ENCODE measurements around the gene PTPRM. TPM values are rescaled to one million over a fixed set of nuclear protein-coding genes. Genes with fewer than 3 reads are reported as not detected.

PTPRM gene
- total and polyA plus RNA-seq, 2 of the 8 experiments (the other 6 are each of a cell fraction or from before 2014, with no cell fraction given), result 4.1 to 7.0 TPM

DNA sequence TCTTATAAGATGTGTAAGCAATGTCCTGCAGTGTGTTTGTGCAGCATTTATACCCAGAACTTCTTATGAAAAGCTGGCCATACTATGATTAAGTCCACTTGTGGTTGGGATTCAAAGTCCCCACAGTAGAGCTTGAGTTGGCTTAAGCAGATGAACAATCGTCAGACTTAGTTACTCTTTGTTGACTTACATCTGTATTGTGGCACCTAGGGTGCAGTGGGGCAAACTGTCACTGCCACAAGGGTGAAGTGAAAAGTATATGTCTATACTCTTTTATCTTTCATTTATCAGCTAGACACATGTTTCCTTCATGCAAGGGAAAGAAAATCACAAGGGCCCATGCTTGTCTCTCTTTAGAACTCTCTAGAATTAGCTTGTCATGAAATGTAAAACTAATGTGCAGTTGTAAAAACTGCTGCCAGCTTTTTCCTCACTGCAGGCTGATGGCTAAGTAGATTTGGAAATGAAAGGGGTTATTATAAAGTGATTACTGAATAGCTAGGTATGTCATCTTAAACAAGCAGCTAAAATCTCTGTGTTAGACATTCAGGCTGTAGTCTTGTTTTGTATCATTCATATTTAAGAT, 474.5 kb downstream of the PTPRM start:
- POLR2A ChIA-PET (ENCODE audit: partially characterized antibody), result no interaction called here
- TF ChIP-seq RNF2 (IDR thresholded peaks at IDR 0.05; ENCODE audit: borderline replicate concordance, low read depth, low read length, missing control alignments, poor library complexity, severe bottlenecking), result no peak
- no peak for TF ChIP-seq EP300 (IDR thresholded peaks at IDR 0.05; ENCODE audit: borderline replicate concordance in 1 of 2, low read depth in 2 of 2, low read length in 2 of 2)
- no peak for TF ChIP-seq NANOG (IDR thresholded peaks at IDR 0.05; ENCODE audit: insufficient read depth, low read depth, low read length, poor library complexity, severe bottlenecking)
- no peak for TF ChIP-seq GTF2F1 (IDR thresholded peaks at IDR 0.05; ENCODE audit: borderline replicate concordance, low read depth, low read length)
- no peak for TF ChIP-seq SIN3A (conservative IDR thresholded peaks at IDR 0.05 in 1 of 2, IDR thresholded peaks at IDR 0.05 in 1 of 2; ENCODE audit: low read depth in 1 of 2, low read length in 2 of 2)
- no peak for TF ChIP-seq HDAC6 (IDR thresholded peaks at IDR 0.05; ENCODE audit: low read depth, low read length)
- TF ChIP-seq, protein P1, sequence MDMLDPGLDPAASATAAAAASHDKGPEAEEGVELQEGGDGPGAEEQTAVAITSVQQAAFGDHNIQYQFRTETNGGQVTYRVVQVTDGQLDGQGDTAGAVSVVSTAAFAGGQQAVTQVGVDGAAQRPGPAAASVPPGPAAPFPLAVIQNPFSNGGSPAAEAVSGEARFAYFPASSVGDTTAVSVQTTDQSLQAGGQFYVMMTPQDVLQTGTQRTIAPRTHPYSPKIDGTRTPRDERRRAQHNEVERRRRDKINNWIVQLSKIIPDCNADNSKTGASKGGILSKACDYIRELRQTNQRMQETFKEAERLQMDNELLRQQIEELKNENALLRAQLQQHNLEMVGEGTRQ (IDR thresholded peaks at IDR 0.05; ENCODE audit: low read length), result no peak
- no peak for TF ChIP-seq POU5F1 (IDR thresholded peaks at IDR 0.05; ENCODE audit: low read depth, low read length)
- TF ChIP-seq RFX5 (IDR thresholded peaks at IDR 0.05; ENCODE audit: borderline replicate concordance, low read depth, low read length), result no peak
- TF ChIP-seq FOSL1 (IDR thresholded peaks at IDR 0.05; ENCODE audit: insufficient read depth, low read depth, low read length), result no peak

More for the DNA sequence above, 474.5 kb downstream of the PTPRM start:
- Histone ChIP-seq H2BK120ac (replicated peaks; ENCODE audit: low read depth, low read length) (no peak overlapping the region), H2AFZ (ENCODE audit: low read length) (no peak overlapping the region), H3K4me1 (replicated peaks in 1 of 4; ENCODE audit: control insufficient read depth in 3 of 4, insufficient read depth in 4 of 4, low read length in 3 of 4) (0 out of 7 replicates have a peak, but pooled peaks cover 0 to 2% (median 0%) of the 10 kb centered on the region in 4 experiments), H3K27me3 (replicated peaks in 1 of 4; ENCODE audit: control insufficient read depth in 3 of 4, extremely low read depth in 1 of 4, insufficient read depth in 3 of 4, low read length in 3 of 4) (no peaks in the 10 kb centered on the region), H3K23ac (ENCODE audit: insufficient read length) (no peak overlapping the region), H2BK5ac (ENCODE audit: low read depth, low read length) (no peak overlapping the region), H3K14ac (ENCODE audit: insufficient read length) (no peak overlapping the region), H3K4ac (replicated peaks; ENCODE audit: insufficient read length, low read depth, low read length) (no peak overlapping the region), H2BK12ac (ENCODE audit: low read depth, low read length) (no peak overlapping the region), H4K8ac (ENCODE audit: extremely low read depth, insufficient read depth, low read length) (no peak overlapping the region), H3K4me3 (ENCODE audit: extremely low read depth in 1 of 4, insufficient read depth in 2 of 4, low read depth in 3 of 4, low read length in 4 of 4) (no peak overlapping the region), H3K56ac (replicated peaks; ENCODE audit: insufficient read length, low read depth, low read length) (no peak overlapping the region), H3K9ac (replicated peaks in 1 of 4; ENCODE audit: extremely low read depth in 1 of 4, low read depth in 3 of 4, low read length in 3 of 4) (no peak overlapping the region), H3K9me3 (ENCODE audit: insufficient read depth in 2 of 2, low read depth in 1 of 2, low read length in 1 of 2) (no peaks in the 10 kb centered on the region), H3K18ac (ENCODE audit: extremely low read depth, low read length) (no peak overlapping the region; the same call in 1 of the 2 replicates), H4K5ac (ENCODE audit: insufficient read length, low read depth, low read length) (no peak overlapping the region), H3K79me2 (ENCODE audit: control insufficient read depth in 1 of 2, insufficient read depth in 2 of 2, low read length in 2 of 2) (no peaks in the 10 kb centered on the region), H3K79me1 (ENCODE audit: low read depth, low read length) (no peaks in the 10 kb centered on the region), H4K20me1 (replicated peaks in 1 of 2; ENCODE audit: control insufficient read depth in 1 of 2, insufficient read depth in 2 of 2, low read length in 2 of 2) (no peaks in the 10 kb centered on the region), H2BK20ac (ENCODE audit: low read length) (no peak overlapping the region), H4K91ac (replicated peaks; ENCODE audit: insufficient read length, low read length) (no peak overlapping the region), H2AK5ac (ENCODE audit: low read depth, low read length) (no peak overlapping the region), H3K23me2 (ENCODE audit: low read depth, low read length) (no peaks in the 10 kb centered on the region), H3K4me2 (ENCODE audit: insufficient read depth in 1 of 2, low read depth in 2 of 2, low read length in 2 of 2) (no peak overlapping the region), H3K36me3 (ENCODE audit: control insufficient read depth in 2 of 4, insufficient read depth in 4 of 4, low read length in 3 of 4) (no peaks in the 10 kb centered on the region), H3K27ac (ENCODE audit: low read depth, low read length) (no peak overlapping the region), H2BK15ac (ENCODE audit: low read length) (no peak overlapping the region)
- whole genome bisulfite sequencing, 2 experiments (ENCODE audit: extremely low coverage in 1 of 2, insufficient coverage in 1 of 2, insufficient read length in 1 of 2, insufficient replicate concordance in 2 of 2, low coverage in 1 of 2, low lambda C conversion rate in 2 of 2, missing lambda C conversion rate in 1 of 2), result 85% methylated on average over 1 of the region's 1 CpG; no CpG with 5 or more reads in 1 of the 2 experiments
- DNase-seq (ENCODE audit: low read depth in 1 of 2, low spot score in 2 of 2), result no peak
- CTCF ChIA-PET (ENCODE audit: partially characterized antibody), result interaction anchor here (1.2 to 1.5 kb wide), 2 partner anchors 15 to 62 kb away, joined by 3 to 5 read pairs; no protein-coding TSS in a partner anchor
- FAIRE-seq, result no peak
